Inflammatory macrophage treated with lipopolysaccharide for 4 hours (primary cell): ENCODE results near the gene GMDS.
A peak's percentile ranks its signal among the peaks of the same experiment; 100 is the strongest.

Experiments used
- DNase-seq: peaks from one replicate; pipeline ENCODE4 v3.0.0-alpha.2; 2020

GMDS gene

DNA sequence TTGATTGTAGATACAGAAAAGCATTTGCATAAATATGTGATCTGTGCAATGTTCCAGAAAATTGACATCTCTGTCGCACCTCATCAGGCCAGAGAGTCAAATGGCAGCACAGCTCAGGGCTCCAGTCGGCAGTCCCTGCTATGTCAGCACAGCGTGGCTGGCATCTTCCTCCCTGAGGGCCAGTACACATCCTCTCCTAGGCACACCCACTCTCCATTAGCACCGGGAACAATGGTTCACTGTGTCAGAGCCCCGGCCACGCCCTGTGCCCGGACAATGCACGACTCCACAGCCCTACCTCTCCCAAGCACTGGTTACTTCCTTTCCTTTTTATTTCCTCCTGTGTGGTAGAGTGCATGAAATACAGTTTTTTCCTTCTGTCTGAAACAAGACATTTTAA, 520.8 kb downstream of the GMDS start:
- peak; percentile 18 for DNase-seq

DNA sequence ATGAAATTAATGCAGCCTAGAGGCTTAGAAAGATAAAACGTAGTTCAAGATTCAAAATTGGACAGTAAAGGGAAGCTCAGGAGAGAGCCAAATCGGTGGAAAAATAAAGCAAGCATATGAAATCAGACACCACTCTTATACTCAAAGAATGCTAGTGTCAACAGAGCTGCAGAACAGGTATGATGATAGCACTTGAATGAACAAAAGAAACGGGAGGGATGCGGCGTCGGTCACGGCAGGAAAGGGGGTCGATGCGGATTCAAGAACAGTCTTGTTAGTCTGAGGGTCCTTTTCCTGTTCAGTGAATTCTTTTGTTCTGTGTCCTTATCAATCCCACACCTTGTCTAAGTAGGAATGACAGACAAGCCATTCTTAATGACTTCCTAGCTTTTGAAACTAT, 521.3 kb downstream of the GMDS start:
- DNase-seq: no peak

DNA sequence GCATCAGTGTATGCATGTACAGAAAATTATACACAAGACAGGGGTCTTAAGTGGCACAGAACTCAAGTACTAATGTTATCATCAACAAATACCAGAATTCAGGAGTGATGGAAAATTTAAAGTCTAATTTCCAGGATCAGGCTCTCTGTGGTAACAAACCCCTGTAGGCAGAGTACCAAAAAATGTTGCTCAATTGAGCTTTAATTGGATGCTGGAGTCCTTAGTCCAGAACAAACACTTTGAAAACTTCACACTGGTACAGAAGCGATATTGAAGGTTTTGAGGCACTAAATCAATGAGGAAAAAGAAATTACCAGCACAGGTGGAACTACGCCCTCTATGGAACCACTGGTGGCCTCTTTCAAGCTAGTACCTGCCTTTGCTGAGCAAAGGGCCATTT, 522.6 kb downstream of the GMDS start:
- DNase-seq: no peak

- no peak for DNase-seq
Observed at GRCh38 chr6:1720620-1721322, 524.6 kb downstream of the GMDS start.

DNA sequence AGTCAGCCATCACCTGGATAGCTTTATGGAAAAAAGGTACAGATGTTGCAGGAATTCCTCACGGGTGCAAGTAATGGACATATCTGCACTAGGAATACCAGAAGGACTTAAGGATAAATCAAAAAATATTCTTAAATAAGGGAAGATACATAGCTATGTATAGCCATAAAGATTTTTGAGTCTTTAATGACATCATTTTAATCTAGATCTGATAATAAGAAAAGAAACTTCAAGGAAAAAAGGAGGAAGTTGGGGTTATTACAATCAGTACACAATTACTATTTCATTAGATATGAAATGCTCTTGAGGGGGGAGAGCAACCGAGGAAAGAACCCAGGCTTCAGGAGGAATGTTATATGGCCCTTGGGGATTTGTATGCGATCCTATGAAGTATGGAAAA, 525.5 kb downstream of the GMDS start:
- DNase-seq: no peak

- no peak for DNase-seq
Observed at GRCh38 chr6:1716868-1717267, 528.5 kb downstream of the GMDS start.

DNA sequence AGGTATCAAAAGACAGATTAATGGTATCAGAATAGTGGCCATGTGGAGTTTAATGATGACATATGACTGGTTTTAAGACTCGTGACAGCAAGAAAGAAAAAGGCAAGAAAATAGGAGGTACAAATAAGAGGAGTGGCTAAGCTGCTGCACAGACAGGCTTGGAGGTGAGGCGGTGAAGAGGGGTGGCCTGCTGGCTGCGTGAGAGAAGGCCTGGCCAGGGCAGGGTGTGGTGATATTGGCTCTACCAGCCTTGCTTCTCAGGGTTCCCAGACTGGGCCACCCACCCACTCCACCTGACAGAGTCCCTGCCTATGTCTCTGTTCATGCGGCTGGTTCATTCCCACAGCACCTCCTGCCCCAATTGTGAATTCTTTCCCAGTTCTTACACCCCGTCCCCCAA, 529.0 kb downstream of the GMDS start:
- no peak for DNase-seq

- DNase-seq: no peak
Observed at GRCh38 chr6:1715336-1715735, 530.1 kb downstream of the GMDS start.

- no peak for DNase-seq
Observed at GRCh38 chr6:1714654-1715053, 530.8 kb downstream of the GMDS start.

GRCh38 chr6:1713016-1713600, 532.3 kb downstream of the GMDS start:
- DNase-seq: no peak

GRCh38 chr6:1712451-1712850, 533.0 kb downstream of the GMDS start:
- DNase-seq: no peak

GRCh38 chr6:1711136-1711535, 534.3 kb downstream of the GMDS start:
- DNase-seq: no peak

DNA sequence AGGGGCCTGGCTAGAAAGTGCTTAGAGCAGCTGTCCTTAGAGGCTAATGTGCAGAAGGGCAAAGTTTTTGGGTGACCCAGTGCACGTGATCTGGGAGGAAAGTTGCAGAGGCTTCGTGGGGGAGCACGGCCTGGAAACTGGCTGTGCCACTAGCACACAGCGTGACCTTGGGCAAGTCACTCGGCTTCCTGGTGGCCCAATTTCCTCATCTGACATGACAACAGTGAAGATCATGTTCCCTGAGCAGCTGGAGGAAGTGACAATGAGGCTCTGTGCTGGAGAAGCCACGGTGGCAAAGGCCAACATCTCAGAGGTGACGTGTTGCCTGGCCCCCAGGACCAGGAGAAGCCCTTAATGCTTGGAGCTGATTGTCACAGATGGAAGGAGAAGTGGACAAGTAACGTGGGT, 536.2 kb downstream of the GMDS start:
- DNase-seq: peak; percentile 80

DNA sequence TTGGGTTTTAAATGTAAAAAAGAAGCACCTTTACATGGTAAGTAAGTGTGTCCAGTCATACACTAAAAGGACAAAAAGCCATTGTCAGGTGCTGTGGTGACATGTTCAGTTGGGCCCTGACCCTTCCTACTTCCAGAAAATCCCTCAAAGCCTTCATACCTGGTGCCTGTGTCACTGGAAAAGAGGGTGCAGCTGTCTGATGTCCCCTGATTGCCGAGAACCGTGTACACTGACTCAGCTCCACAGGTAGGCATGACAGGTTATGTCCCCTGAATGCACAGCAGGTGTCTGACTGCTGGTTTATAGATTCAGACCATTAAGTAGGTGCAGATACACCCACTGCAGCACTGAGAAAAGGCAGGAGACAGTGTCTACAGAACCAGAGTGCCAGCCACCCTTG, 536.6 kb downstream of the GMDS start:
- DNase-seq: no peak

DNA sequence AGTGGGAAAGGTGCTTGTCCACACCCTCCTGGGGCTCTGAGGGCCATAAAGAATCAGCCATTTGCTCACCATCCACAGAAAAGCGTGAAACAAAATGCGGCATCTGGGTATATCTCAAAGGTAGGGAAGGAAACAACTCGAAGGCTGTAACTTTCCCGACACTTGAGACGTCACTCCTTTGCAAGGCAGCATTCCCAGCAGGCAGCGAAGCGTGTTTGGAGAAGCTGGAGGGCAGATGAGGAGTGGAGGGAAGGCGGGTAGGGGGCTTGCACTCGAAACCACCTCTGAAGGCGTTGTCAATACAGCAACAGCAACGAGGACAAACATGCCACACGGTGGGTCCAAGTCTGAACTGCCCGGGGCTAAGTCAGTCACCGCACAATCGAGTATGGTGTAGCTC, 537.3 kb downstream of the GMDS start:
- DNase-seq: no peak

- no peak for DNase-seq
Observed at GRCh38 chr6:1705630-1706029, 539.8 kb downstream of the GMDS start.

DNA sequence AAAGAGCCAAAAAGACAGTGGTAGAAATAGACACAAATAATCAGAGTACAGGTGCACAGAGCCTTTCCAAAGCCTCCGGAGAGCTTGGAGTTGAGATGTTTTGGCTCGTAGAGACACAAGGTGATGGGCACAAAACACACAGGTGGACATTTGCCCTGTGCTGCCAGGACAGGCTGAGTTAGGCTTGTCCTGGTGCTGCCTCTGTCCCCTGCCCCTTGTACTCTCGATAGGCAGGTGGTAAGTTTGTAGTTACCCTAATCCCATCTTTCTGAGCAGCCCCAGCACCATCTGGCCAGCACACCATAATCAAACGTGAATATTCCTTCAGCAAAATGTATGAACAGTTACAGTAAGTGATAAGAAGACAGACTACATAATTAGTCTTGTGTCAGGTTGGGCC, 540.2 kb downstream of the GMDS start:
- no peak for DNase-seq

- DNase-seq: no peak
Observed at GRCh38 chr6:1704711-1705110, 540.7 kb downstream of the GMDS start.

GRCh38 chr6:1703923-1704322, 541.5 kb downstream of the GMDS start:
- DNase-seq: no peak

GRCh38 chr6:1703091-1703855, 542.1 kb downstream of the GMDS start:
- DNase-seq: no peak

GRCh38 chr6:1702580-1703051, 542.8 kb downstream of the GMDS start:
- DNase-seq: no peak

DNA sequence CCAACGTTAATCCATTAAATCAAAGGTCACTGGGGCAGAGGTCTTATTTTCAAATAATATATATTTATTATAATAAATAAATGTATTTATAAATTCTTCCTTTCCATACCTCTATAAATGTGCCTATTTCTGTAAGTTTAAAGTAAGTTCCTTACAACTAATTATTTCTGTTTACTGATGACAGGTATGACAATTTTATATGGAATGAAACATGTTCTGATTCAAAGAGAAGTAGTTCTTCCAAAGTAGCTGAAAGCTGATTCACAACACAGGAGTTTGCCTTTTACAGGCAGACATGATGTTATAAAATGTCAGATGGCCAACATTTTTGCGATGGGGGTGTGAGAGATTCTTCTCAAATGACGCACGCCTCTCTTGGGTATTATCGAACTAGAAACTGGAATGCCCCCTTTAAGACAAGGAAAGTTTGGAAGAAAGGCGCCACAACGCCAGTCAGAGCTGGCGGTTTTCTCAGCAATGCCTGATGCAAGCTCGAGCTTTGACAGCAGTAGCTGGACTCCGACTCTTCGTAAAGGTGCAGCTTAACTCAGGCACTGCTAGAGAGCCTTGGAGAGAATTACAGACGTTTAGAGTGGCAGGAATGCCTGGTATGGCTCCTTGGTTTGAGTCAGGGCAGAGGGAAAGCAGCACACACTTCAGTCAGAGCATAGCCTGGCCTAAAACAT, 543.6 kb downstream of the GMDS start:
- DNase-seq: no peak

DNA sequence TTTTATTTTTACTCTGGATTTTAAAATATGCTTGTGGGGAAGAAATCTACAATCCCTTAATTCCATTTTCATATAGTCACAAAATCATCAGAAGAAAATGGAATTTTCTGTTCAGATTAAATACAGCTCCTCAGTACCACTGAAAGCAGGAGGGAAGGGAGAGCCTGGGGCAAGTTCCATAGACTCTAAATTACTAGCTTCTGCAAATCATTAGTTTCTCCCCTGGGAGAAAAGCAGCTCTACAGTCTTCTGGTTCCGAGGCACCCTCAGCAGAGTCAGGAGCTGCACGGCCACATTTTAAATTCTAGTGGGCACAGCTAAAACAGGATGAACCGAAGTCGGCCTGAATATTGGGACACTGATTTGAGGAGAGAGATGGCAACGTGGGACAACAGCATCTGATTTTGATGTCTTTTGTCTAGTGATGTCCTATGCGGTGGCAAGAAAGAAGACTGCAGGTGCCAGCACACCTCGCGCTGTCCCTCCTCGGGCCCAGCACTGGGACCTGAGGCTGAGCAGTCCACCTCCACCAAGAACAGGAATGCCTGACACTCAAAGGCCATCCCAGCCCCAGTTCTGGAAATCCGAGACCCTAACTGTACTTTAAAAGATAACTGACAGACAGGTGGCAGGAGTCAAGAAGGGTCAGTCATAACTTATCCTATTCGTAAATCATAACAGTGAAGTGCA, 545.0 kb downstream of the GMDS start:
- no peak for DNase-seq
